ENCODE measurements around the gene CMC4.

- TF ChIP-seq, protein P1, sequence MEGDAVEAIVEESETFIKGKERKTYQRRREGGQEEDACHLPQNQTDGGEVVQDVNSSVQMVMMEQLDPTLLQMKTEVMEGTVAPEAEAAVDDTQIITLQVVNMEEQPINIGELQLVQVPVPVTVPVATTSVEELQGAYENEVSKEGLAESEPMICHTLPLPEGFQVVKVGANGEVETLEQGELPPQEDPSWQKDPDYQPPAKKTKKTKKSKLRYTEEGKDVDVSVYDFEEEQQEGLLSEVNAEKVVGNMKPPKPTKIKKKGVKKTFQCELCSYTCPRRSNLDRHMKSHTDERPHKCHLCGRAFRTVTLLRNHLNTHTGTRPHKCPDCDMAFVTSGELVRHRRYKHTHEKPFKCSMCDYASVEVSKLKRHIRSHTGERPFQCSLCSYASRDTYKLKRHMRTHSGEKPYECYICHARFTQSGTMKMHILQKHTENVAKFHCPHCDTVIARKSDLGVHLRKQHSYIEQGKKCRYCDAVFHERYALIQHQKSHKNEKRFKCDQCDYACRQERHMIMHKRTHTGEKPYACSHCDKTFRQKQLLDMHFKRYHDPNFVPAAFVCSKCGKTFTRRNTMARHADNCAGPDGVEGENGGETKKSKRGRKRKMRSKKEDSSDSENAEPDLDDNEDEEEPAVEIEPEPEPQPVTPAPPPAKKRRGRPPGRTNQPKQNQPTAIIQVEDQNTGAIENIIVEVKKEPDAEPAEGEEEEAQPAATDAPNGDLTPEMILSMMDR (IDR thresholded peaks at IDR 0.05; ENCODE audit: poor library complexity): no peak
- no peak for TF ChIP-seq EZH2 (IDR thresholded peaks at IDR 0.05; ENCODE audit: borderline replicate concordance)
Measured at GRCh38 chrX:155108427-155108826, 37.5 kb upstream of the CMC4 start.

Measured in hepatocyte (in vitro differentiated cells).